OCI-LY1 (cell line): ENCODE results near the gene SACM1L.

ENCODE experiments used
- CTCF ChIP-seq: fragments of 200-600 bp; sonication (generic), shearing (Covaris generic); IDR thresholded peaks from 2 replicates; pipeline ENCODE4 v1.5.1; 2017; ENCODE audit warnings: mild to moderate bottlenecking, antibody characterized with exemption, low read length, moderate library complexity, mixed read lengths
- EZH2 ChIP-seq: fragments of 200-600 bp; sonication (generic), shearing (Covaris generic); IDR thresholded peaks from 2 replicates; pipeline ENCODE4 v1.8.0; 2017; ENCODE audit warnings: borderline replicate concordance, mixed run types, mild to moderate bottlenecking, antibody characterized with exemption, low read length, moderate library complexity, mixed read lengths

GRCh38 chr3:45704301-45704943 is 15.2 kb downstream of the SACM1L start:
- TF ChIP-seq CTCF (no peak), EZH2 (no peak)
